ENCODE results near the gene MRAS.
A peak's percentile ranks its signal among the peaks of the same experiment; 100 is the strongest.

MRAS gene

DNA sequence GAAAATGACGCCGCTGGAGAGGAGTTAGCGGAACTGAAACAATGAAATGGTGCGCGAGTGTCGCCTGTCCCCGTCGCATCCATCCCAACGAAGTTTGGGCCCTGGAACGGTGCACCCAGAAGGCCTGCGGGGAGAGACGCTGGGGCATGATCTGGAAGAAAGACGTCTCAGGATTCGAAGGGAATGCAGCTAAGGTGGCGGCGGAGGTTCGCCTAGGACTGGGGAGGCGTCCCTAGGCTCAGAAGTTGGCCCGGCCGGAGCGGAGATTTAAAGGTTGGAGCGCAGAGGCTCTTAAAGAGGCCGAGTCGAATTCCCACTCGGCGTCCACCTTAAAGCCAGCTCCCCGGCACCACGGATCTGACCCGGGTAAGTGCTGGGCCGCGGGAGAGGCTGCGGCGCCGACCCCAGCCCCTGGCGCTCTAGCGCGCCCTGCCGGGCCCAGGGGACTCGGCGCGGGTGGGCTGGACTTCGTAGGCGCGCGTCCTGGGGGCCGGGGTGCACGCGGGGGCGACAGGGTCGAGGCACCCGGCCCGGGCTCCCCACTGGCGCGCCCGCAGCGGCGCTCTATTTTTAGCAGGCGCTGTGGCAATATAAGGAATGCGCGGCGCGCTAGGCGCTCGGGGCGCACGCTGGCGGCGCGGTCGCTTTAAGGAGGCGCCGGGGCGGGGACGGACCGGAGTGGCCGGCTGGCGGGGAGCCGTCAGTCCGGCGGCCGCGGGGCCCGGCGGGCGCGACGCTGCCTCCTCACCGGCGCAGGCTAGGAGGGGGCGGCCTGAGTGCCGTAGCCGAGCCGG, at the start of gene MRAS:
Gene MRAS, plus strand, starts transcription at position 620 of the 794 bp plus-strand sequence. CDS start 24,305 bp downstream, outside the sequence.
- DNase-seq = peak in 1 of 2 experiments; percentile 20

DNA sequence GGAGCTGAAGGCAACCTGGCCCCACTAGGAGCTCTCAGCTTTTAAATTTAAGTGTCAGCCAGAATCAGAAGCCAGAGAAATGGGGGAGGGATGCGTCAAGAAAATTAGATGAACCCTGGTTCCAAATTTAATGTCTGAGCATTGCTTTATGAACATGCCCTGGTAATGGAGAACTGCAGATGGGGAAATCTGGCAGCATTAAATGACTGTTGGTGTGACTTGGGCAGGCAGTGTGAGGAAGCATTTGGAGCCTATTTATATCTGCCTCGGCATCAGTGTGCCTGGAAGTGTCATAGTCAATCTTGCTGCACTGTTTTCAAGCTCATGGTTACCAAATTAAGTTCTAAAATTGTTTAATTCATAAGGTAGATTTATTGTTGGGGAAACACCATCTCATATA, 47.7 kb upstream of the MRAS start:
- DNase-seq = no peak

DNA sequence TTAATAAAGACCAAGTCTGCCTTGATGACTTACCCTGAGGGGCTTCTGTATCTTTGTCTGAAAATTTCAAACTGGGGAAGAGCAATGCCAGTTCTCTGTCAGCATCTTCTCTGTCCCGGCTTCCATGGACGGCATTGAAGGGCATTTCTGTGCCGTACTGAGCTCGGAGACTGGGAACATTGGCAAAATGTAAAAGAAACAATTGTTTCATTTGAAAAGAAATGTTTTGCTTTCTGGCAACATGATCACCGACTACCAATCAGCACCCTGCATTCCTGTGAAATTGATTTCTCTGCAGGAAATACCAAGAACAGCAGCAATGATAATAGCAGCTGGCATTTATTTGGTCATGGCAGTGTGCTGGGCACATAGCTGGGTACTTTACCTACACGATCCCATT, 44.9 kb upstream of the MRAS start:
- DNase-seq = no peak

DNA sequence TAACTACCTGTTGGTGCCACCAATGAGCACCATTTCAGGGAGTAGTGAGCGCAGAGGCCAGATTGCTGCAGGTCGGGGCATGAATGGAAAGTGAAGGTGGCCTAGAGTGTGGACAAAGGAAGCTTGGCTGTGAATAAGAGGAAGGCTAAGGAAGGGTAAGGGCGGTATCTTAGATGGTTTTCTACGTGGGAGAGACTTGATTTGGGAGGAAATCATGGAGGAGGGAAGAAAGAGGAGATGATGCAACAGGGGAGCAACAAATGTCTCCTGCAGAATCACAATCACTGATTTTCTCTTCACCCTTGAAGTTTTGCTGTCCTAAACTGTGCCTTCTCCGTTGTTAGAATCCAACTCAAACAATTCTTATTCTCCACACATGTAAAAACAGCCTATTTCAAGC, 40.5 kb upstream of the MRAS start:
- no peak for DNase-seq

DNA sequence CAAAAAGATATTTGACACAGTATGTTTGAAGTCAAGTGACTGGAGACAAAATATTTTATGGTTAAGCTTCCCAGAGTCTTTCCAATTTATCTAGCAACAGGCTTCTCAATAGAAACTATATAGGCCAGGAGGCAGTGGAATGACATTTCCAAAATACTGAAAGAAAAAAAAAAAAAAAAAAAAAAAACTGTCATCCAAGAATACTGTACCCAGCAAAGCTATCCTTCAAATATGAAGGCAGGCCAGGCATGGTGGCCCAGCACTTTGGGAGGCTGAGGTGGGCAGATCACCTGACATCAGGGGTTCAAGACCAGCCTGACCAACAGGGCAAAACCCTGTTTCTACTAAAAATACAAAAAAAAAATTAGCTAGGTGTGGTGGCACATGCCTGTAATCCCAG, 39.6 kb upstream of the MRAS start:
- no peak for DNase-seq

DNA sequence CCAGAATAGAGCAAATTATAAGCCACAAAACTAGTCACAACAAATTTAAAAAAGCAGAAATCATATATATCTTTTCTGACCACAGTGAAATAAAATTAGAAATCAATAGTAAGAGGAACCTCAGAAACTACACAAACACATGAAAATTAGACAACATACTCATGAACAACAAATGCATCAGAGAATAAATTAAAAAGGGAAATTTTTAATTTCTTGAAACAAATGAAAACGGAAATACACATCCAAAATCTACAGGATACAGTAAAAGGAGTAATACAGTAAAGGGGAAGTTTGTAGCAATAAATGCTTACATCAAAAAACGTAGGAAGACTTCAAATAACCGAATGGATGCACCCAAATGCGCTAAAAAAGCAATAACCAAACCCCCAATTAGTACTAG, 37.9 kb upstream of the MRAS start:
- no peak for DNase-seq

DNA sequence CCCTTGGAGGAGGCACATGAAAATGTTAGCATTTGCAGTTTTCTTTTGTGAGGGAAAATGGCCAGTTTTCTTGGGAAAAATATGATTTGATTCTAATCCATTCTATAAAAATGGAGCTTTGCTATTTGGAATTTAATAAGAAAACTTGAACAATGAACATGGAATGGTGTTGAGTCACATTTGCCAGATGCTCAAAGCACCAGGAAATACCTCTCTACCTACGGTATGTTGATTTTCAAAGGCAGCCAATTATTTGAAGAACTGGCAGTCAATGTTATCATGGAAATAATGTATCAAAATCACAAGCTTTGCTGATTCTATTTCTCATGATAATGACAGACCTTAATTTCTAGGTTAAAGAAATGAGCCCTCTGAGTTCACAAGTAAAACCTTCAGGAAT, 33.6 kb upstream of the MRAS start:
- no peak for DNase-seq

DNA sequence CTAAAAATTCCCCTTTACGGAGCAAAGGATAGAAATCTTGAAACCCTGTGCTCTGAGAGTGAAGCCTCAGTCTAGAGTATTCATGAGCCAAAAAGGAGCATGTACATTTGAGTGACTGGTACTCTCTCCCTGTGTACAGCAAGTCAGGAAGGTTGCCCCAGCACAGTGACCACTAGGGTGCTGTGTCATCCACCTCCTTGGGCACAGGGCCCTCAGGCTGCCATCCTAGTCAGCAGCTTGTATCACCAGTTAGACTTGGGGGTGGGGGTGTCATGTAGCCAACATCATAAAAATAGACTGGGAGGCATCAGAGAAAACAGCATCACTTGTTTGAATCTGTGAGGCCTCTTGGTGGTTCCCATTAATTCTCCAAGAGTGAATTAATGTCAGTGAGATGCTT, 30.7 kb upstream of the MRAS start:
- no peak for DNase-seq

DNA sequence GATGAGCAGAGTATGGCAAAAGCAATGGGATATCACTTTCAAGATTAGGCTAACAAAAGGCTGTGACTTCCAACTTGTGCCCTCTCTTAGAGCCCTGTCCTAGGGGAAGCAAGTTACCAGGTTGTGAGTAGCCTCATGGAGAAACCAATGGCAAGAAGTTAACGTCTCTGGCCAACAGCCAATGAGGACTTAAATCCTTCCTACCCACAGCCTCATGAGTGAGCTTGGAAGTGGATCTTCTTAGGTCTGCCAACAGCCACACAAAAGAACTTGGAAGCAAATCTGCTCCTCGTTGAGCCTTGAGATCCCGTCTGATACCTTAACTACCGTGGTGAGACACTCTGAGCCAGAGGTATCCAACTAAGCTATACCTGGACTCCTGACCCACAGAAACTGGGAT, 24.4 kb upstream of the MRAS start:
- no peak for DNase-seq

DNA sequence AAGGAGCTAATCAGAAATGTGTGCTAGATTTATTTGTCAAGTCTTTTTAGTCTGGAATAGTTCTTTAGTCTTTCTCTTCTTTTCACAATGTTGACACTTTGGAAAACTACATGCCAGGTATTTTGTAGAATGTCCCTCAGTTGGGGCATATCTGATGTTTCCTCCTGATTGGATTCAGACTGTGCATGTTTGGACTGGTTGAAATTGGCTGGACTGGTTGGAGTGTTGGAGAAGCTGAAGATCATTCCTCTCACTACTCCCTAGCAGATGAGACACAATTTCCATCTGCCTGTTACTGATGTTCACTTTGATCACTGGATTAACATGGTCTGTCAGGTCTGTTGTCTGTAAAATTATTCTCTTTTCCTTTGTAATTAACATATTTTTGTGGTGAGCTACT, 22.4 kb upstream of the MRAS start:
- DNase-seq = no peak

DNA sequence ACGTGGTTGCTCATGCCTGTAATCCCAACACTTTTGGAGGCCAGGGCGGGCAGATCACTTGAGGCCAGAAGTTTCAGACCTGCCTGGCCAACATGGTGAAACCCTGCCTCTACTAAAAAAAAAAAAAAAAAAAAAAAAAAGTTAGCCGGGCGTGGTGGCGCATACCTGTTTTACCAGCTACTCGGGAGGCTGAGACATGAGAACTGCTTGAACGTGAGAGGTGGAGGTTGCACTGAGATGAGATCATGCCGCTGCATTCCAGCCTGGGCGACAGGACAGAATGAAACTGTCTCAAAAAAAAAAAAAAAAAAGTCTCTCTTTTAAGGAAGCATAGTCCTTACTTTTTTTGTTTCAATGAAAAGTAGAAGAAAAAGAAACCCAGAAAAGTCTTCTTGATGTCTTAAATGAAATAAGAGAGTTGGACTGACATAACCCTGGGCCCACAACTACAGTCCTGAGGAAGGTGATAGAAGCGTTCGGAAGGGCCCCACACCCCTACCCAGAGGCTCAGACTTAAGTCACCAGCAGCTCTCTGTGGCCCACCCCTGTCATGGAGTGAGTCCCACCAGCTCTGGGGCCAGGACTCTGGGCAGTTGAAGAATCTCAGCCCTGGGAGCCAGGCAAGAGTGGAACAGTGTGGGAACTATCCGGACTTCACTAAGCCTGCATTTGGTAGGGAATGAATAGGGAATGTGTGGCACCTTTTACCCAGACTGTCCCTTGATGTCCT, 21.3 kb upstream of the MRAS start:
- DNase-seq = no peak

DNA sequence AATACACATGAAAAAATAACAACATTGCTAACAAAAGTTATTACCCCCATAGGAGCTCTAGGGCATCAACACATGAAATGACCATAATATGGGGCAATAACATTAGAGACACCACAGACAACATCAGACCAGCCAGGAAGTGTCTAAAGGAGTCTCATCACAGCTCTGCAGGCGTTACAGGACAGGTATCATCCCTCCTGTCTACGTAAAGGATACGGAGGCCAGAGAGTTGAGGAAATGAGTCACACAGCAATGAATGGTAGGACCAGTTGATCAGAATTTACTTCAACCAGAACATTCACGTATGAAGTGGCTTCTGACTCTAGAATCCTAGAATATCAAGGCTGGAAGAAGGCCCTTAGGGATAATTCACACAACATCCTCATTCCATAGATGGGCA, 20.5 kb upstream of the MRAS start:
- DNase-seq = no peak

DNA sequence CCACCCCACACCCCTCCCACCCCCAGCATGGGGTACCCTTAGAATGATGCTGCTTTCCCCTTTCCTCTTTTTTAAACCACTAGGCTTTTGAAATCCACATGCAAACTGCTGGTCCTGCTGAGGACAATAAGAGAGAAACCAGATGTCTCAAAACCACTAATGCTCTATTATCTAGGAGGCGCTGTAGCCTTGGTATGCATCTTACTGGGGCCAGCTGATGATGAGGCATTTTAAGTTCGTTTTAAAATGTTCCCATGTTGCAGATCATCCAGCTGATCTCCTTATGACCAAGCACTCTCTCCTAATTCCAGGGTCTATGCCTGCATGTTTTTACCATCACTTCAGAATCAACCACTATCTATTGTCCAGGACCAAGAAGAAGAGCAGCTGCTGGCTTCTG, 20.0 kb upstream of the MRAS start:
- no peak for DNase-seq

DNA sequence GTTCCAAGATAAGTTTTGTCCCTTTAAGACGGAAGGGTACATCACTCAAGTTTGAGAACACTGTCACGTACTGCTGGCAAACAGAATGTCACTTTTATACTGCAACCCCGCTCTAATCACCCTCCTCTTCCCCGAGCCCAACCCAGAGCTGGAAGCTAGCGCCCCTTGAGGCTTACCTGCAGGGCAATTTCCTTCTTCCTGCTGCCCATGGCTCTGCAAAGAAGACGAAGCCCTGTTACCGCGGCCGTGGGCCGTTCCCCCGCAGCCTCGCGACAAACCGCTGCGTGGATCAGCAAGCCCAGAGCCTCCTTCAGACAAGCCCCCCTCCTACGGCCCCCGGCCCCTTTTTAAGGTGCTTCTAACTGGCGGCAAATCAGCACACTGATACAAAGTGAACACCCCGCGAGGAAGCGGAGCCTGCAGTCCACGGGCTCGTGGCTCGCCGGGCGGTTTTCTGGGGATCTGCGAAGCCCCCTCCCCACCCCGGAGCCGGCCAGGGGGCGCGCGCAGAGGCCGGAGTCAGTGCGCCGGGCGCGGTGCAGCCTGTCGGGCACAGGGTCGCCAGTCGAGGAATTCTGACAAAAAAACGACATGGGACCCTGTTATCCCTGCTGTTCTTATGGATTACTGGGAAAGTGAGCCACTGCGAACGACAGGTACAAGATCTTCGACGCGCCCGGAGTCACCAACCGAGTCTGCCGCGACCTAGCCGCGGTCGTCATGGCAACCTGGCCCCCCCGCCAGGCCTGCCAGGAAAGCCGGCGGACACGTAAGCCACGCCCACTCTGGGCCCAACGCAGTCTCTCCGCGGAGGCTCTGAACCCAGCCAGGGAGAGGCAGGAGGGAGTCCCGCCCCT, 19.0 kb upstream of the MRAS start, which contains the start of gene NME9:
Gene NME9, minus strand, starts transcription at position 725 of the 857 bp plus-strand sequence. Its CDS starts 516 bp downstream, at position 209.
- peak; percentile 84 to 91 for DNase-seq

DNA sequence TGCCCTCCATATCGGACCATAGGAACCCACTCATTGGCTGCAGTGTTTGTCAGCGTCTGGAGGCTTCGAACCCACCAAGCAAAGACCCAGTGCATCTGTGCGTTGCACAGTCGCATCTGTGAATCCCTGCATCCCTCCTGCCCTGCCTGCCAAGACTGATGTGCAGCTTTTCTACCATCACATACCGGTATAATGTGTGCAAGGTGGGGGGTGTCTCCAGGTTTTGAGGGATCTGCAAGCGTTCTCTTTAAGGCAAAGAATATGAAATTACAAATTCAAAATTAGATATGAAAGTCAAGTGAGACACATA, 18.4 kb upstream of the MRAS start:
- DNase-seq = no peak

DNA sequence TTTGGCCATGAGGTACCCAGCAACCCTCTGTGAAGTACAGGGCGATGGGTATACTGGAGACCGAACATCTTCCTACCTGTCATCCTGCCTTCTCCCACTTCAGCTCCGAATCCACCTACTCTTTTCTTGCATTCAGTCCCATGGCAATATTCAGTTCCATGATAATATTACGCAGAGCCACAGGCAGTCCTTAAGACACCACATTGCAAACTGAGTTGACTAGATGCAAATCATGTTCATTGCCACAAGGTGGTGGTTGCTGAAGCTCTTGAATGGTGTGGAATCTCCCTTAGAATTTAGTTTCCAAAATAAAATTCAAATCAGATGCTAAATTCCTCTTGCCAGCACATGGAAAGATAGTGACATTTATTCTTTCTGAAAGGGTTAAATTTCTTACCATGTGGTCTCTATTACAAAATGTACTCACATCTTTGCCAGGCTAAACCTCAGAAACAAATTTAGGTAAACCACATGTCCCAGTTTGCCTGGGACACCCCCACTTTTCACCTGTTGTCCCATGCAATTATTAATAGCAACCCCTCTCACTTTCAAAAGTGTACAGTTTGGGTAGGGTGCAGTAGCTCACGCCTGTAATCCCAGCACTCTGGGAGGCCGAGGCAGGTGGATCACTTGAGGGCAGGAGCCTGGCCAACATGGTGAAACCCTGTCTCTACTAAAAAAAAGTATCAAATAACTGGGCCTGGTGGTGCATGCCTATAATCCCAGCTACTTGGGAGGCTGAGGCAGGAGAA, 17.1 kb upstream of the MRAS start:
- no peak for DNase-seq

DNA sequence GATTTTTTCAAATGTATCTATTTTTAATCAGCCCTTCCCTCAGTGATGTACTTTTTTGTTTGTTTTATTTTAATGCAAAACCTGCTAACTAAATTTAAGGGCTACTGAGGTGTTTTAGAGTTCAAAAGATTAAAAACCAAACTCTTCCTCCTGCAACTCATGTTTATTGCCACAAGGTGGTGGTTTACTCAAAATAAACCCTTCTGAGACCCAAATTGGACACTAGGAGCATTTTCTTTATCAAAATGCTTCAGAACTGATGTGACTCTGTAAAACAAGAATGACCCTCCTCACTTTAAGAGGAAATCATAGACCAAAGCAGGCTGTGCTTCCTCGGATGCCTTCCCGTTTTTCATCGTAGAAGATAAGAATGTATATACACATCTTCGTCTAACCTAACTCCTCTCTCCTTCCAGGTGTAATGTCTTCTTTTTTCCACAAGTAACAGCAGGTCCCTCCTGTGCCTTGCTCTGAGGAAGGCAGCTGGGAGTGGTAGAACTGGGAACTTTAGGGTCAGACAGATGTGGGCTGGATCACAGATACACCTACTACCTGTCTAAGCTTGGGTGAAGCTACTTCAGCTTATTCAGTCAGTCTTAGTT, 15.8 kb upstream of the MRAS start:
- DNase-seq = no peak

DNA sequence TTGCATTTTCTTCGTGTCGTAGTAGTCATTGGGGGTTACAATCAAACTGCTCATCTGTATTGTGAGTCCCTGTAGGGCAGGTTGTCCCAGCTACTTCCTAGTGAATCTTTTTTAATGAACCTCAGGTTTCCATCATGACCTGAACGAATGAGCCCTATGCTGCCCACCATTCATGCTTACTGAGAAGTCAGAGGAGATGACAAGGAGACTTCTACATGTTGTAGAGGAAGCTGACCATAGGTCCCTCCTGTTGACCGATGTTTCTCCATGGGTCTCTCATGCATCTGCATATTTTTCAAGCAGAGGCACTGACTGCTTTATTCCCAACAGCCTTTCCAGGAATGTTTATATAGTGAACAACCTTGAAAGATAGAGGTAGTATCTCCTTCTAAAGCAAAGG, 13.8 kb upstream of the MRAS start:
- DNase-seq = no peak

DNA sequence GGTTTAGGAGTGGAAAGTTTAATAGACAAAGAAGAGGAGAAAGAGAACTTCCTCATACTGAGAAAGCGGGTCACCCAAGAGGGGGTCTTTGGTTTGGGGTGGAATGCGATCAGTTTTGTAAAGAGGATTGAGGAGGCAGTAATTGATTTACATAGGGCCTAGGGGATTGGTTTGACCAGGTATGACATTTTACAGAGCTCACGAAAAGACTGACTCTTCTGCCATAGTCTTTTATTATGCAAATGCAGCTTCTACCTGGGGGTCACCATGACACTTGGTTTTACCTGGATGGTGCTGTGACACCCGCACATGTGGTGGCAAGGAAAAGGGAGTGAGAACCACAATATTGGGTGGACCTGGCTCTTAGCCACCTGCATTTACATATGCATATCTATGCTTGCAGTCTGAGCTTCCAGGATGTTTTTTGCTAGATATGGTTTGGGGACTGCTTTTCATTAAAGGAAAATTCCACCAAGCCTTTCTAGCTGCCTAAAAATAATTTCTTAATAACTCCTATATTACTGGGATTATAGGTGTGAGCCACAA, 11.9 kb upstream of the MRAS start:
- no peak for DNase-seq

DNA sequence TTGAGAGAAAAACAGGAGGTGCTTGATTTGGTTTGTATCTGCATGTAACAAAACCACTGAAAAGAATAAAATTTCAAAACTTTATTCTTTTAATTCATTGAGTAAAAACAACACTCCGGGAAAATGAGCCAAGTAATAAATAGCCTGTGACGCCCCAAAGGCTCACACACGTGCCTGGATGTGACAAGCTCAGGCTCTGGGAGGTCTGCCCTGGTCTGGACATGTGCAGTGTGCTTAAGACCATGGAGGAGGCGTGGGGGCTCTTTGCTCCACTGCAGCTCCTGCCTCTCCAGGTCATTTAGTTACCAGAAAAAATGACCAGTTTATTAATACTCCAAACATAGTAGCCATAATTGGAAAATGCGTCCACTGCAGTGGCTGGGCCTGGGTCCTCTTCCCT, 10.1 kb upstream of the MRAS start:
- no peak for DNase-seq

DNA sequence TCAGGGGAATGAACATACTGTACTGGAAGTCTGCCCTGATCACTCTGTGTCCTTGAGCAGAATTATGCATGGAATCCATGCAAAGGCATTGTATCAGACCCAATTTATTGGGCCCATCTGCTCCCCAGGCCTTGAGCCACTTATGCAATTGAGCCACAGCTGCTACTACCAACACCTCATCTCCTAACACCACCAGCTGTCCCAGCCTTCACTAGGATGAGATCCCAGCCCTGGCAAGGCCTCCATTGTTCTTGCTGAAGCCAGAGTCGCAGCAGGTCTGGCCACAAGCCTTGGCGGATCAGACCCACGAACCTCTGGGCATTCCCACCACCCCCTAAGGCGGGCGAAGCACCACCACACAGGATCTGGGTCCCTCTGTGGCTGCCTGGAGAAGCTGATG, 9.6 kb upstream of the MRAS start:
- no peak for DNase-seq

DNA sequence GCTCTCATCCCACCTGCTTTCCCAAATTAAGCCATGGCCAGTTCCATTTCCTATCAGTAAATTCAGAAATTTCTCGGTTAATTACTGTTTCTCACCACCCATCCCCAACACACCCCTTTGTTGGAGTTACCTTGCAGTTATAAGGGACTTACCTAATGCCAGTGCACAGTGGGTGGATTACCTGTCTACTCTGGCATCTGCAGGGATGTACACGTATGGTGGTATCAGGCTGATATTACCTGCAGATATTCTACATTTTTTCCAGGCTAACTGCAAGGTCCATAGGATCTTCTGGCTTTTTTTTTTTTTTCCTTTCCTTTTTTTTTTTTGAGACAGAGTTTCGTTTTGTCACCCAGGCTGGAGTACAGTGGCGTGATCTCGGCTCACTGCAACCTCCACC, 7.9 kb upstream of the MRAS start:
- DNase-seq = no peak
